ENCODE data around the gene SLC2A8.
A peak's percentile ranks its signal among the peaks of the same experiment; 100 is the strongest.

SLC2A8 gene

GRCh38 chr9:127423934-127424675 is 27.1 kb downstream of the SLC2A8 start, which contains the start of gene ZNF79:
TSS of gene ZNF79 (plus strand) at chr9:127424382. CDS start at chr9:127424788, 406 bp downstream.
- Histone ChIP-seq H2AFZ (ENCODE audit: low read length) (0 out of 2 replicates have a peak within 1 kb of the TSS, but pooled peaks have one; percentile 20), H3K9me3 (ENCODE audit: low read length) (no peaks in the 10 kb centered on the region), H3F3A (ENCODE audit: insufficient read depth, low read length) (no peaks in the 10 kb centered on the region), H3K36me3 (ENCODE audit: insufficient read depth, low read length) (peaks cover 9% of the 10 kb centered on the region), H3K27me3 (ENCODE audit: insufficient read depth, low read length) (no peaks in the 10 kb centered on the region), H3K9ac (ENCODE audit: low read length) (peak within 1 kb of the TSS; percentile 88), H3K9me2 (ENCODE audit: low read depth, low read length) (no peaks in the 10 kb centered on the region), H3K27ac (ENCODE audit: low read depth, low read length, poor library complexity, severe bottlenecking) (peak within 1 kb of the TSS; percentile 37), H3K4me3 (ENCODE audit: low read depth, low read length, poor library complexity, severe bottlenecking) (peak within 1 kb of the TSS; percentile 88), H4K20me1 (ENCODE audit: insufficient read depth, low read length) (no peaks in the 10 kb centered on the region), H3K4me2 (ENCODE audit: low read length) (peak within 1 kb of the TSS; percentile 76), H3K79me2 (ENCODE audit: insufficient read depth, low read length) (peaks cover 8% of the 10 kb centered on the region), H3K4me1 (ENCODE audit: insufficient read depth, low read length, severe bottlenecking) (peaks cover 24% of the 10 kb centered on the region)
- TF ChIP-seq CTCF (IDR thresholded peaks at IDR 0.05; ENCODE audit: low read length) (no peak), EZH2 (IDR thresholded peaks at IDR 0.05; ENCODE audit: borderline replicate concordance, low read length) (no peak)

- no peaks in the 10 kb centered on the region for H3K27me3 ChIP-seq (ENCODE audit: insufficient read depth, low read length)
- H2AFZ ChIP-seq (ENCODE audit: low read length): no peak overlapping the region
- peak overlapping the region; percentile 88 for H3K4me3 ChIP-seq (ENCODE audit: low read depth, low read length, poor library complexity, severe bottlenecking)
- H3K27ac ChIP-seq (ENCODE audit: low read depth, low read length, poor library complexity, severe bottlenecking): peak overlapping the region; percentile 37
- no peaks in the 10 kb centered on the region for H4K20me1 ChIP-seq (ENCODE audit: insufficient read depth, low read length)
- TF ChIP-seq CTCF (IDR thresholded peaks at IDR 0.05; ENCODE audit: low read length): peak; percentile 12; the same call in 1 of the 2 replicates
- no peak for TF ChIP-seq EZH2 (IDR thresholded peaks at IDR 0.05; ENCODE audit: borderline replicate concordance, low read length)
- peak overlapping the region; percentile 88 for H3K9ac ChIP-seq (ENCODE audit: low read length)
- H3F3A ChIP-seq (ENCODE audit: insufficient read depth, low read length): no peaks in the 10 kb centered on the region
- peaks cover 14% of the 10 kb centered on the region for H3K36me3 ChIP-seq (ENCODE audit: insufficient read depth, low read length)
- peaks cover 24% of the 10 kb centered on the region for H3K4me1 ChIP-seq (ENCODE audit: insufficient read depth, low read length, severe bottlenecking)
- H3K9me2 ChIP-seq (ENCODE audit: low read depth, low read length): no peaks in the 10 kb centered on the region
- no peaks in the 10 kb centered on the region for H3K9me3 ChIP-seq (ENCODE audit: low read length)
- H3K79me2 ChIP-seq (ENCODE audit: insufficient read depth, low read length): peaks cover 8% of the 10 kb centered on the region
- H3K4me2 ChIP-seq (ENCODE audit: low read length): peak overlapping the region; percentile 76
These were observed 27.7 kb downstream of the SLC2A8 start for GRCh38 chr9:127424676-127424999.

GRCh38 chr9:127426756-127427155 is 29.8 kb downstream of the SLC2A8 start:
- no peaks in the 10 kb centered on the region for H3K27me3 ChIP-seq (ENCODE audit: insufficient read depth, low read length)
- peaks cover 24% of the 10 kb centered on the region for H3K4me1 ChIP-seq (ENCODE audit: insufficient read depth, low read length, severe bottlenecking)
- H3K9me3 ChIP-seq (ENCODE audit: low read length): no peaks in the 10 kb centered on the region
- peaks cover 8% of the 10 kb centered on the region for H3K79me2 ChIP-seq (ENCODE audit: insufficient read depth, low read length)
- H3K4me2 ChIP-seq (ENCODE audit: low read length): no peak overlapping the region
- no peaks in the 10 kb centered on the region for H4K20me1 ChIP-seq (ENCODE audit: insufficient read depth, low read length)
- H3F3A ChIP-seq (ENCODE audit: insufficient read depth, low read length): no peaks in the 10 kb centered on the region
- H3K36me3 ChIP-seq (ENCODE audit: insufficient read depth, low read length): peaks cover 26% of the 10 kb centered on the region
- H3K9me2 ChIP-seq (ENCODE audit: low read depth, low read length): no peaks in the 10 kb centered on the region
- TF ChIP-seq EZH2 (IDR thresholded peaks at IDR 0.05; ENCODE audit: borderline replicate concordance, low read length) (no peak), CTCF (IDR thresholded peaks at IDR 0.05; ENCODE audit: low read length) (no peak)
- no peak overlapping the region for H3K27ac ChIP-seq (ENCODE audit: low read depth, low read length, poor library complexity, severe bottlenecking)
- no peak overlapping the region for H3K9ac ChIP-seq (ENCODE audit: low read length)
- H3K4me3 ChIP-seq (ENCODE audit: low read depth, low read length, poor library complexity, severe bottlenecking): no peak overlapping the region
- no peak overlapping the region for H2AFZ ChIP-seq (ENCODE audit: low read length)
